ENCODE results near the gene SLC38A11.
A peak's percentile ranks its signal among the peaks of the same experiment; 100 is the strongest.

Gene SLC38A11

DNA sequence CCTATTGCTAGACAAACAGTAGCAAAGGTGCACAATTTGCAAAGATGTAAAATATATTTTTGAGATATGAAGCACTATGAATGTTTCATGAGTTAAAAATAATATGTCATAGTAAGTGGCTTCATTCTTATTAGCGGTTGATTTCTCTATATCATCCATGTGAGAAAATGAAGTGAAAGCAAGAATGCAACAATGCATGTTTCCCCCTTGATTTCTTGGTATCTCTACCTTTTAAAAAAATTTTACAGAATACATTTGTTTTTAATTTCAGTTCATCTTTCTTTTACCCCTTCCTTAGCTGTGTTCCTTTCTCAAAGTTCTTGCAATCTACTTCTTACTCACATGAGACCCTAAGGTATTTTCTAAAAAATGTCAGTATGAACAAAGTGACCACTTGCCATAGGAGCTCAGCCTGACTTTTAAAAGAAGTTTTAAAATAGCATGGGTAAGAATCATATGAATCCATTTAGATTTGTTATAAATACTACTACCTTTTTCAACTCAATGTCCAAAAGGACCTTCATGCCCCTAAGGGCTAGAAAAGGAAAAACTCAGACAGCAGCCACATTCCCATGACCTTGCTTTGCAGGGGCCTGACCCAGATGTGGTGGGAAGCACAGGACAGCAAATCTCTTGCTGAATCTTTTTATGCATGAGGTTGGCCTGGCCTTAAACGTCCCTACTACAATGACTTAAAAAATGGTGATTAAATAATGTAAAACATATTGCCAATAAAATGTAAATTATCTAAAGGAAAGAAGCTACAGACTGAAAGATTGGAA, 14.8 kb upstream of the SLC38A11 start:
- no peak for DNase-seq

- DNase-seq = no peak
Observed at GRCh38 chr2:164967781-164968228, 12.5 kb upstream of the SLC38A11 start.

- no peak for DNase-seq
Observed at GRCh38 chr2:164967361-164967760, 12.0 kb upstream of the SLC38A11 start.

DNA sequence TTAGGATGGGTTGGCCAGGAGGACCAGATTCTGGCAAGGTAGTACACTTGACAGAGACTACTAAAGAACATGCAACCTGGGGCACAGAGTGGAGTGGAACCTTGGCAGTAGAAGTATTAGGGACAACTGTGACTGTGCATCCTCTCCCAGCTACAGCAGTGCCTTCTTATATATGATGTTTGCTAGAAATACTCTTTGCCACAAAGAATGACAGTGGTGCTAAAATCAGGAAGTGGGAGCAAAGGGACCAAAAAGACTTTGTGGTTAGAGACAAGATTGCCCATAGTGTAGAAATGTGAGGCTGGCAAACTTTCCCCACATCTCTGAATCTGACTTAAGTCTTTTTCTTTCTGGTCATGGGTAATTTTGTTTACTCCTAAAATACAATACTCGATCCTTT, 9.4 kb upstream of the SLC38A11 start:
- peak; percentile 36 to 37 for DNase-seq

DNA sequence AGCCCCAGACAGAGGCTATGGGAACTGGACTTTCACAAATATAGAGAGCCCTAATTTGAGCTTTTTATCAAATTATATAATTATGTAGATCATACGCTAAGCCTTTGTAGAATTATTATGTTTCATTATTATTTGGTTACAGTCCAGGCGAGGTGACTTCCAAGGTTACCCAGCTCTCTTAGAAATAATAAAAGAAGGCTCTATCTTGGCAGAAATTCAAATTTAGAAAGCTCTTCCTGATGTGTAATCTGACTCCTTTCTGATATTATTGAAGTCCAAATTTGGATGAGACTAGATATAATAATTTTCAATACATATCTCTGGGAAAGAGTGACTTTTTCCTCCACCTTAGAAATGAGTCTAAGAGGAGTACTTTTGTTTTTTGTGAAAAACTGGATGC, 4.8 kb upstream of the SLC38A11 start:
- no peak for DNase-seq

DNA sequence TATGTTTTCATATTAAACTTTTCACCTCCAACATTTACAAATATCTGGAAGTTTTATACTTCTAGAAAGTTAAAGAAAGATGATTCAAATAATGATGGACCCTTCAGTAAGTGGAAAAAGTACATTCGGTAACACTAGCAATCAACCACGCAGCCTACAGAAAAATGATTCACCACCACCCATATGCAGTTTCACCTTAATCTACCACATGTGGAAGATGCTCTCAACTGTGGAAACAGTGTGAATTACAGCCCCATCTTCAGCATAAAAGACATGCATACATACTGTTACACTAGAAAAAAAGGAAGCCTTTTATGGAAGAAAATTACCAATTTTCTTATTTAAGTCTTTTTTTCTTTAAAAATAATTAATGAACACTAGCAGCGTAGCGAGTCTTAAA, 1.1 kb downstream of the SLC38A11 start:
- DNase-seq = no peak

DNA sequence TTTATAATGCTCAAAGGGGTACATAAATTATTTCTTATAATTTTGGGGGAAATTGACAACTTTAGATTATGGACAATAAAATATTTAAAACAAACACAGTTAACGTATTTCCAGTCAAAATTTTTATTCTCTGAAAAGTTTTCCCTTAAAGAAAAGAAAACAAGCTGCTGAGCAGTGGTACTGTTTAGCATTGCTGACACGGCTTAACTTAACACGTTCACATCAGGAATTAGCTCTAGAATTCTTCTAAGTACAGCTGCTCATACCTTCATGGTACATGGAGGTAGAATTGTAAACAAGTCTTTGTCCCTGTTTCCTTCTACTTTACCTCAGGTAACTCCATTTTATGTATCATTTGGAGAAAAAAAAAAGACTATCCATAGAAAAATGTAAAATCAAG, 2.0 kb downstream of the SLC38A11 start:
- DNase-seq = no peak

DNA sequence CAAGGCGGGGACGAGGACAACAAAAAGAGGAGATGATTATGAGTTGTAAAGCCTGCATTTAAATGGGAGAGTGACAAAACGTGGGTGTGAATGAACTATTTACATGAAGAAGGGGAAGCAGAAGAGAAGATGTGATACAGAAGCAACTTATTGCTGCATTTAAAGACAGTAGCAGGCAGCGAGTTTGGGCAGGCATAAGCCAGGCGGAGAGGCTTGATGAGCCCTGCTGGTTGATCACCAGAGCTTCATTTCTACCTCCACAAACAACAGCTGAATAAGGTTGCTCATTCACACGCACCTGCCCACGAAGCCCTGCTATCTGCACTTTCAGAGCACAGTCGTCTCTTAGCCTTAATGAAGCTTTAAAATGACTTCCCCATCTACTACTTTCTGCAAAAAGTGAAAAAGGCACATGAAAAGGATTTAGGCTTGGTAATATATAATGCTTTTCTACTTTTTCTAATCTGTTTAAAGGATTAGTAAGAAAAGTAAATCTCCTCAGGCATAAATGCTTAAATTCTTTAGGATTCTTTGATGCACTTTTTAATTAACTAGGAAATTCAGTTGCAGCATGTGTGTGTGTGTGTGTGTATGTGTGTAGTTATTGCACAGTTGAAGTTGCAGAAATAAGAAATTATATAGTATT, 3.1 kb downstream of the SLC38A11 start:
- no peak for DNase-seq

DNA sequence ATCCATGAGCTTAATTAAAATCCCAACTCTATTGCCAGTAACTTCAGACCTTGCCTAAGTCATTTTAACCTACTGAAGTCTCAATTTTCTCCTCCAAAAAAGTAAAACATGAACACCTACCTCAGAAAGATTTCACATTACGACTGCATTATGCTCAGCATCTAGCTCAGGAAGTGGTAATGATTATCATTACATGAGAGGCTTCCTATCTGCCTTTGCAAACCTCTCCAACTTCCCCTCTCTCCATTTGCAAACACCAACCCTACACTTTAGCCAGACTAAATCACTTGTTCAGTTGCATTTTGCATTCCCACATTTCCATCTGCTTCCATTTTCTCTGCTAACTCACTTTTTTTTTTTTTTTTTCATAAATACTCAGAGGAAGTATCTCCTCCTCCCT, 6.8 kb downstream of the SLC38A11 start:
- no peak for DNase-seq

GRCh38 chr2:164947281-164947680, 8.0 kb downstream of the SLC38A11 start:
- DNase-seq = no peak

GRCh38 chr2:164943289-164943688, 12.0 kb downstream of the SLC38A11 start:
- no peak for DNase-seq

DNA sequence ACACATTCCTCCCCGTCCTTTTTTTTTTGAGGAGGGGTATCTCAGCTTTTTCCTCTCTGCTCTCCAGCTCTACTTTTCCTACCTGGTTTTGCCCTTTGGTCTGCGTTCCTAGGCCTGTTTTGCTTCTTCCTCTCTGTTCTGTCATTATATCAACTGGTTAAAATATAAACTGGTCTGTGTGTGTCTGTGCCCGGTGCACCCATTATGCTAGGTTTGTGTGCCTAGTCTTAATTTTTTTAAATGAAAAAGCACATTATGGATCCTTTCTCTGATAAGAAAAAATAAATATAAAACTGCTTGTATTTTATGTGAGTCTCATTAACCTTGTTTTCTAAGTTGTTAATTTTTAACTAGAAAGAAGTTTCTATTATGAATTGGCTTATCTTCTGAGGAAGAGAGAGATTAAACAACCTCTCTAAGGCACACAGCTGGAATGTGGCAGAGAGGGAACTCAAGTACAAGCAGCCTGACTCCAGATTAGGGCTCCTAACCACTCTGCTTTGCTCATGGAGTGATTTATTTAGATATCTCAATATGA, 17.4 kb downstream of the SLC38A11 start:
- no peak for DNase-seq

- DNase-seq = no peak
Observed at GRCh38 chr2:164935118-164936101, 19.9 kb downstream of the SLC38A11 start.

DNA sequence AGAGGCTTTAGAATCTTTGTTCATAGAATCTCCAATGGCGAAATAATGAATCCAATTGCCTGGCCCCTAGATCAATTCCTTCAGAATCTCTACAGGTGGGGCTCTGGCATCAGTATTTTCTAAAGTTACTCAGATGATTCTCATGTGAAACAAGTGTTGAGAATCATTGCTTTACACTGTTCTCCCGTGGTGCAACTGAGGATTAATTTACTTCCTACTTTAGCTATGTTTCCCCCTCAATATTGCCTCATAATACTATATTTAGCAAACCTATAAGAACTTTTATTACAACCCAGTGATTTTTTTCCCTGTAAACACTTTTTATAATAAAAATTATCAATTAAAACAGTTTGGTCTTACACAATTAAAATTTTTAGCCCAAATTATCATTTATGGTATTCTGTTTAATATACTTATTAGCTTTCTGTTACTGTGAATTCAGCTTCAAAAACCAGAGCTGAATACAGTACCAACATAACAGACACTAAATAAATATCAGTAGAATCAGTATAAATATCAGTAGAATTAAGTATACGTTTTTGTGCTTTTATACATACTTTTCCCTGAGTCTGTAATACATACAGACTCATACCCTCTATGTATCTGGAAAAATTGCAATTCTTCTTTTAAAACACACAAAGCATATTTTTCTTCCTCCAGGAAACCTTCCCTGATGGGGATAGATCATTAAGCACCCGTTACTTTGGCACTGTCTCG, 20.8 kb downstream of the SLC38A11 start:
- peak; percentile 29 to 45 for DNase-seq

- no peak for DNase-seq
Observed at GRCh38 chr2:164933671-164934189, 21.6 kb downstream of the SLC38A11 start.

DNA sequence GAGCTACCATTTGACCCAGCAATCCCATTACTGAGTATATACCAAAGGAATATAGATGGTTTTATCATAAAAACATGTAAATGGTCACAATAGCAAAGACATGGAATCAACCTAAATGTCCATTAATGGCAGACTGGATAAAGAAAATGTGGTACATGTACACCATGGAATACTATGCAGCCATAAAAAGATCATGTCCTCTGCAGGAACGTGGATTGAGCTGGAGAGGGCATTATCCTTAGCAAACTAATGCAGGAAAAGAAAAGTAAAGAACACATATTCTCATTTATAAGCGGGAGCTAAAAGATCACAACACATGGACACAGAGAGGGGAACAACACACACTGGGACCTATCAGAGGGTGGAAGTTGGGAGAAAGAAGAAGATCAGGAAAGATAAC, 22.9 kb downstream of the SLC38A11 start:
- DNase-seq = no peak

DNA sequence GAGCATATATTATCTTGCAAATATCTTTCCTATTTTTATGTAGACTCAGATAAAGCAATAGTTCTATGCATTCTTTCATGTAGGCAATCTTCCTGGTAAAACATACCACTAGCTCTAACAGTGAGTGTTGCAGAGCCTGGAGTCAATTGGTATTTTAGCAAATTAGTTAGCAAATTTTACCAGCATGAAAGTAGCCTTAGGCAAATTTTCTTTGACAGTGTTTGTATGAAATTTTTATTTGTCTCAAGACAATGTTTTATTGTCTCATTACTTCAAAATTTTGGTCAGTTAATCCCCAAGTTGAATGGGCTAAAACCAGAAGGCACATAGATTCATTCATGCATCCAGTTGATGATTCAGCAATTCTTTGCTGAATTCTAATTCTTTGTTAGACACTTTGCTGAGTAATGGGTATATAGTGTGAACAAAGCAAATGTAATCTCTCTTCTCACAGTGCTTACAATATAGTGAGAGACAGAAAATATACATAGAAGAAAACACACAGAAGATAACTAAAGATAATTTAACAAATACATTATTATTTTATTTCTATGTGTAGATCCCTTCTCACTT, 27.1 kb downstream of the SLC38A11 start:
- DNase-seq = no peak

DNA sequence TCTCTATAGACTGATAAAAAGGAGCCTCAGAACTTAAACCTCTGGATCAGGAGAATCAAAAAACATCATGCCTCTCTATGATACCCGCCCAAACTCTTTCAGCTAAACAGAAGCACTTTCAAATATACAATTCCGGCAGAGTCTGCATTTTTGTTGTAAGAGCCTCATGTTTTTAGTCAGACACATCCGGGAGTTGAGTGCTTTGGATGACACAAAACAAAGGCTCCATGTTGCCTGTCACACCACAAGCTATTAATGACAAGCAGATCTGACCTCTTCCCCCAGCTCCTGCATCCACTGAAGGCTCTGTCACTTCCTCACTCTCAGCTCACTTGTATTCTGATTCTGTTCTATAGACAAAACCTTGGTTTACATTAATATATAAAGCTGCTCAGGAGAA, 33.2 kb downstream of the SLC38A11 start:
- DNase-seq = no peak

- DNase-seq = peak; percentile 66 to 74
Observed at GRCh38 chr2:164920430-164920829, 34.9 kb downstream of the SLC38A11 start.

- peak in 1 of 2 donors; percentile 18 for DNase-seq
Observed at GRCh38 chr2:164917296-164917903, 37.9 kb downstream of the SLC38A11 start.

GRCh38 chr2:164915566-164915965, 39.8 kb downstream of the SLC38A11 start:
- DNase-seq = no peak
